ENCODE data around the gene STEAP1. TPM values are rescaled to one million over a fixed set of nuclear protein-coding genes. Genes with fewer than 3 reads are reported as not detected.

The STEAP1 gene
- total and polyA plus RNA-seq, 9 of the 15 experiments (the other 6 are each of a cell fraction or from before 2014, with no cell fraction given), result 2.7 to 6.8 (median 5.1) TPM

DNA sequence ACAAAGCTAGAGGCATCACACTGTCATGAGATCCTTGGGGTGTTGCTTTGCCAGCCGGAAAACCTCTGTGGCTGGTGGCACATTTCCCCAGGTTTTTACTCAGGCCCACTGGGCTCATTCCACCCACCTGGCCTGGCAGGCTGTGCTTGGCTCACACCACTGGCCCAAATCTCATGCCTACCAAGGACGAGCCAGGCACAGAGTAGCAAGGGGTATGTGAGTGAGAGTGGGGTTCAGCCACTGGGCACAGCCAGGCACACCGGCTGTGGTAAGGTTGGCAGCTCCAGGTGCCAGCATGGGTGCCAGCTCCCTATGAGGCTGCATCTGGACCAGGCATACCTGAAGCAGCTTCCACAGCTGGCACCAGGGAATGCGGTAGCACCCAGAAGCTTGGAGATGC lies 21.4 kb downstream of the STEAP1 start:
- no peak overlapping the region for H3K4me2 ChIP-seq (ENCODE audit: insufficient read depth, low read length)
- FAIRE-seq, result no peak
- ChIA-PET CTCF (ENCODE audit: low intra/inter-chr PET ratio) (no interaction called here), POLR2A (no interaction called here)
- H3K9ac ChIP-seq (ENCODE audit: insufficient read depth in 1 of 2, low read depth in 2 of 2, low read length in 2 of 2), result no peak overlapping the region
- BruUV-seq (replicated peaks), result no TSS peak
- H3K79me2 ChIP-seq (ENCODE audit: control insufficient read depth, insufficient read depth, low read length), result no peaks in the 10 kb centered on the region
- H4K20me1 ChIP-seq (replicated peaks; ENCODE audit: control insufficient read depth, insufficient read depth, low read length), result no peaks in the 10 kb centered on the region
- intact Hi-C loops (cut with micrococcal nuclease), result no loop called here
- no peak for DNase-seq (ENCODE audit: extremely low read depth in 1 of 4, low spot score in 3 of 4)
- ATAC-seq, result no peak
- WGBS (ENCODE audit: insufficient coverage, low coverage, missing lambda C conversion rate), result 6% methylated on average over 4 of the region's 4 CpGs
- no peak overlapping the region for H3K4me3 ChIP-seq
- no peak overlapping the region for H2AFZ ChIP-seq (ENCODE audit: low read depth, low read length)
- no peaks in the 10 kb centered on the region for H3K9me1 ChIP-seq (ENCODE audit: control insufficient read depth, insufficient read depth, low read length)
- in situ Hi-C loops (cut with MboI), result no loop called here
- H3K27ac ChIP-seq (ENCODE audit: extremely low read depth, low read depth, low read length), result no peak overlapping the region
- no peaks in the 10 kb centered on the region for H3K36me3 ChIP-seq (ENCODE audit: control insufficient read depth, insufficient read depth, low read length)
- H3K4me1 ChIP-seq (replicated peaks in 1 of 2; ENCODE audit: control insufficient read depth in 2 of 2, insufficient read depth in 2 of 2, low read length in 2 of 2), result no peaks in the 10 kb centered on the region
- H3K27me3 ChIP-seq (ENCODE audit: control insufficient read depth in 2 of 2, insufficient read depth in 2 of 2, low read length in 2 of 2), result no peaks in the 10 kb centered on the region
- no peaks in the 10 kb centered on the region for H3K9me3 ChIP-seq (replicated peaks; ENCODE audit: control insufficient read depth, insufficient read depth, low read depth, low read length)
- TF ChIP-seq, protein P1, sequence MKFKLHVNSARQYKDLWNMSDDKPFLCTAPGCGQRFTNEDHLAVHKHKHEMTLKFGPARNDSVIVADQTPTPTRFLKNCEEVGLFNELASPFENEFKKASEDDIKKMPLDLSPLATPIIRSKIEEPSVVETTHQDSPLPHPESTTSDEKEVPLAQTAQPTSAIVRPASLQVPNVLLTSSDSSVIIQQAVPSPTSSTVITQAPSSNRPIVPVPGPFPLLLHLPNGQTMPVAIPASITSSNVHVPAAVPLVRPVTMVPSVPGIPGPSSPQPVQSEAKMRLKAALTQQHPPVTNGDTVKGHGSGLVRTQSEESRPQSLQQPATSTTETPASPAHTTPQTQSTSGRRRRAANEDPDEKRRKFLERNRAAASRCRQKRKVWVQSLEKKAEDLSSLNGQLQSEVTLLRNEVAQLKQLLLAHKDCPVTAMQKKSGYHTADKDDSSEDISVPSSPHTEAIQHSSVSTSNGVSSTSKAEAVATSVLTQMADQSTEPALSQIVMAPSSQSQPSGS (CRISPR knock-in tag; IDR thresholded peaks at IDR 0.05), result no peak
- TF ChIP-seq CEBPG (CRISPR knock-in tag; IDR thresholded peaks at IDR 0.05) (no peak), CEBPG (tag; conservative IDR thresholded peaks at IDR 0.05 in 1 of 2, IDR thresholded peaks at IDR 0.05 in 1 of 2) (no peak), NONO (IDR thresholded peaks at IDR 0.05; ENCODE audit: low read depth in 2 of 2, low read length in 1 of 2) (no peak), YY1 (IDR thresholded peaks at IDR 0.05; ENCODE audit: borderline replicate concordance in 1 of 3, control insufficient read depth in 1 of 3, extremely low read depth in 1 of 3, insufficient read depth in 3 of 3, insufficient read length in 1 of 3, insufficient replicate concordance in 2 of 3, low read depth in 1 of 3, low read length in 2 of 3) (no peak), ZZZ3 (IDR thresholded peaks at IDR 0.05) (no peak), ZNF133 (CRISPR knock-in tag; IDR thresholded peaks at IDR 0.05) (no peak), MCM3 (IDR thresholded peaks at IDR 0.05) (no peak), THRAP3 (IDR thresholded peaks at IDR 0.05; ENCODE audit: borderline replicate concordance) (no peak), POLR2G (IDR thresholded peaks at IDR 0.05; ENCODE audit: low read depth, low read length) (no peak), PHB2 (IDR thresholded peaks at IDR 0.05; ENCODE audit: low read depth) (no peak), U2AF1 (optimal IDR thresholded peaks at IDR 0.05; ENCODE audit: low read depth, low read length) (no peak), SRSF7 (optimal IDR thresholded peaks at IDR 0.05; ENCODE audit: low read depth, low read length) (no peak), NELFE (IDR thresholded peaks at IDR 0.05; ENCODE audit: insufficient read depth, insufficient read length) (no peak), ZNF217 (CRISPR knock-in tag; IDR thresholded peaks at IDR 0.05) (no peak), ILK (tag; IDR thresholded peaks at IDR 0.05; ENCODE audit: borderline replicate concordance, low read depth) (no peak), ZNF12 (CRISPR knock-in tag; IDR thresholded peaks at IDR 0.05) (no peak)
- TF ChIP-seq, protein P2, sequence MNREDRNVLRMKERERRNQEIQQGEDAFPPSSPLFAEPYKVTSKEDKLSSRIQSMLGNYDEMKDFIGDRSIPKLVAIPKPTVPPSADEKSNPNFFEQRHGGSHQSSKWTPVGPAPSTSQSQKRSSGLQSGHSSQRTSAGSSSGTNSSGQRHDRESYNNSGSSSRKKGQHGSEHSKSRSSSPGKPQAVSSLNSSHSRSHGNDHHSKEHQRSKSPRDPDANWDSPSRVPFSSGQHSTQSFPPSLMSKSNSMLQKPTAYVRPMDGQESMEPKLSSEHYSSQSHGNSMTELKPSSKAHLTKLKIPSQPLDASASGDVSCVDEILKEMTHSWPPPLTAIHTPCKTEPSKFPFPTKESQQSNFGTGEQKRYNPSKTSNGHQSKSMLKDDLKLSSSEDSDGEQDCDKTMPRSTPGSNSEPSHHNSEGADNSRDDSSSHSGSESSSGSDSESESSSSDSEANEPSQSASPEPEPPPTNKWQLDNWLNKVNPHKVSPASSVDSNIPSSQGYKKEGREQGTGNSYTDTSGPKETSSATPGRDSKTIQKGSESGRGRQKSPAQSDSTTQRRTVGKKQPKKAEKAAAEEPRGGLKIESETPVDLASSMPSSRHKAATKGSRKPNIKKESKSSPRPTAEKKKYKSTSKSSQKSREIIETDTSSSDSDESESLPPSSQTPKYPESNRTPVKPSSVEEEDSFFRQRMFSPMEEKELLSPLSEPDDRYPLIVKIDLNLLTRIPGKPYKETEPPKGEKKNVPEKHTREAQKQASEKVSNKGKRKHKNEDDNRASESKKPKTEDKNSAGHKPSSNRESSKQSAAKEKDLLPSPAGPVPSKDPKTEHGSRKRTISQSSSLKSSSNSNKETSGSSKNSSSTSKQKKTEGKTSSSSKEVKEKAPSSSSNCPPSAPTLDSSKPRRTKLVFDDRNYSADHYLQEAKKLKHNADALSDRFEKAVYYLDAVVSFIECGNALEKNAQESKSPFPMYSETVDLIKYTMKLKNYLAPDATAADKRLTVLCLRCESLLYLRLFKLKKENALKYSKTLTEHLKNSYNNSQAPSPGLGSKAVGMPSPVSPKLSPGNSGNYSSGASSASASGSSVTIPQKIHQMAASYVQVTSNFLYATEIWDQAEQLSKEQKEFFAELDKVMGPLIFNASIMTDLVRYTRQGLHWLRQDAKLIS (CRISPR knock-in tag; IDR thresholded peaks at IDR 0.05), result no peak
